ENCODE measurements around the gene MITF. TPM values are rescaled to one million over a fixed set of nuclear protein-coding genes. Genes with fewer than 3 reads are reported as not detected.

MITF gene
- polyA plus RNA-seq, 1 of the 3 experiments (the other 2 are of a cell fraction): 1.7 TPM

GRCh38 chr3:69791106-69791505, 51.8 kb downstream of the MITF start:
- Histone ChIP-seq H3K9ac (no peak overlapping the region), H2AFZ (ENCODE audit: low read depth) (no peak overlapping the region), H3F3A (replicated peaks; ENCODE audit: insufficient read depth) (peaks cover 9% of the 10 kb centered on the region), H4K20me1 (ENCODE audit: insufficient read depth) (no peaks in the 10 kb centered on the region), H3K4me3 (ENCODE audit: low read depth in 2 of 2, low read length in 1 of 2) (no peak overlapping the region), H3K36me3 (replicated peaks in 1 of 2; ENCODE audit: control insufficient read depth in 1 of 2, insufficient read depth in 2 of 2, low read length in 1 of 2) (no peaks in the 10 kb centered on the region), H3K27me3 (ENCODE audit: insufficient read depth) (no peaks in the 10 kb centered on the region), H3K79me2 (ENCODE audit: insufficient read depth) (no peaks in the 10 kb centered on the region), H3K27ac (ENCODE audit: low read depth in 2 of 2, low read length in 1 of 2) (no peak overlapping the region), H3K9me3 (0 out of 2 replicates have a peak, but pooled peaks cover 4% of the 10 kb centered on the region), H3K4me1 (ENCODE audit: control insufficient read depth in 1 of 2, insufficient read depth in 2 of 2, low read depth in 1 of 2, low read length in 1 of 2) (peaks cover 3 to 9% of the 10 kb centered on the region in 2 experiments; a peak in 1 of 4 replicates), H3K9me2 (no peaks in the 10 kb centered on the region), H3K4me2 (no peak overlapping the region)
- CTCF ChIA-PET: interaction anchor here (1.1 to 5.0 kb wide), 4 partner anchors 10 to 154 kb away, joined by 3 to 76 read pairs (median 3); partner anchors contain the start of gene MITF
- DNase-seq: no peak
- POLR2A ChIA-PET: no interaction called here
- TF ChIP-seq RFX5 (IDR thresholded peaks at IDR 0.05; ENCODE audit: low read length): no peak
- TF ChIP-seq RAD21 (IDR thresholded peaks at IDR 0.05; ENCODE audit: low read length): no peak
- TF ChIP-seq MAX (IDR thresholded peaks at IDR 0.05; ENCODE audit: low read depth): no peak
- TF ChIP-seq POLR2AphosphoS5 (IDR thresholded peaks at IDR 0.05; ENCODE audit: low read depth, low read length): no peak
- 92% methylated on average over 6 of the region's 6 CpGs for WGBS (ENCODE audit: low lambda C conversion rate)

- Histone ChIP-seq H2AFZ (ENCODE audit: low read depth) (no peak overlapping the region), H3K36me3 (replicated peaks in 1 of 2; ENCODE audit: control insufficient read depth in 1 of 2, insufficient read depth in 2 of 2, low read length in 1 of 2) (no peaks in the 10 kb centered on the region), H4K20me1 (ENCODE audit: insufficient read depth) (no peaks in the 10 kb centered on the region), H3K4me1 (ENCODE audit: control insufficient read depth in 1 of 2, insufficient read depth in 2 of 2, low read depth in 1 of 2, low read length in 1 of 2) (peaks cover 3 to 6% of the 10 kb centered on the region in 2 experiments; a peak in 1 of 4 replicates), H3K9me2 (no peaks in the 10 kb centered on the region), H3K27me3 (ENCODE audit: insufficient read depth) (no peaks in the 10 kb centered on the region), H3K9me3 (0 out of 2 replicates have a peak, but pooled peaks cover 4% of the 10 kb centered on the region), H3K79me2 (ENCODE audit: insufficient read depth) (no peaks in the 10 kb centered on the region), H3K9ac (no peak overlapping the region), H3K4me3 (ENCODE audit: low read depth in 2 of 2, low read length in 1 of 2) (no peak overlapping the region), H3K4me2 (peak overlapping the region; percentile 19; the same call in 1 of the 2 replicates), H3F3A (replicated peaks; ENCODE audit: insufficient read depth) (peaks cover 8% of the 10 kb centered on the region), H3K27ac (ENCODE audit: low read depth in 2 of 2, low read length in 1 of 2) (peak overlapping the region in 1 of 2 experiments; percentile 14; a peak in 1 of 4 replicates)
- CTCF ChIA-PET: interaction anchor here (0.7 to 5.0 kb wide), 27 partner anchors 9 to 702 kb away, joined by 3 to 76 read pairs (median 3); partner anchors contain the start of gene MITF
- peak; percentile 28 for DNase-seq
- WGBS (ENCODE audit: low lambda C conversion rate): 19% methylated on average over 3 of the region's 3 CpGs
- TF ChIP-seq FOXJ3 (CRISPR knock-in tag; IDR thresholded peaks at IDR 0.05) (no peak), MXI1 (IDR thresholded peaks at IDR 0.05; ENCODE audit: low read depth, low read length) (no peak), RAD21 (IDR thresholded peaks at IDR 0.05; ENCODE audit: low read length) (peak; percentile 83), FOSL2 (IDR thresholded peaks at IDR 0.05; ENCODE audit: borderline replicate concordance, low read depth) (no peak), CTCF (IDR thresholded peaks at IDR 0.05) (peak; percentile 71), IRF3 (IDR thresholded peaks at IDR 0.05; ENCODE audit: low read depth, low read length) (no peak), SMC3 (IDR thresholded peaks at IDR 0.05; ENCODE audit: low read depth, low read length) (peak; percentile 67), ELF1 (IDR thresholded peaks at IDR 0.05) (no peak), NFIC (IDR thresholded peaks at IDR 0.05; ENCODE audit: borderline replicate concordance) (no peak), REST (IDR thresholded peaks at IDR 0.05; ENCODE audit: low read depth, low read length) (no peak), YY1 (IDR thresholded peaks at IDR 0.05; ENCODE audit: low read depth) (no peak), MEF2A (IDR thresholded peaks at IDR 0.05; ENCODE audit: borderline replicate concordance, low read depth) (no peak), USF1 (IDR thresholded peaks at IDR 0.05; ENCODE audit: borderline replicate concordance, low read depth) (no peak), RFX5 (IDR thresholded peaks at IDR 0.05; ENCODE audit: low read length) (no peak), RXRA (IDR thresholded peaks at IDR 0.05; ENCODE audit: borderline replicate concordance, low read depth) (no peak), MAX (IDR thresholded peaks at IDR 0.05; ENCODE audit: low read depth) (no peak)
- POLR2A ChIA-PET: no interaction called here
These were observed 52.7 kb downstream of the MITF start for GRCh38 chr3:69791919-69792399.
